HepG2 (cell line): ENCODE data around the gene KBTBD13. TPM values are rescaled to one million over a fixed set of nuclear protein-coding genes. Genes with fewer than 3 reads are reported as not detected.
A peak's percentile ranks its signal among the peaks of the same experiment; 100 is the strongest.

ENCODE experiments used
- ATAC-seq: fragments of 200-7000 bp; cut with Tn5 transposase; 3 replicates; pipeline ENCODE4 v1.9.1; 2020; ENCODE audit warnings: mild to moderate bottlenecking, moderate library complexity
- BruUV-seq: library from RNA; stranded (reverse); fragments of 400-500 nt; replicated peaks from 2 replicates; lab custom pipeline; 2021; lab: Mats Ljungman, UMichigan
- CTCF ChIA-PET: fragments of 300-600 bp; formaldehyde crosslinking; extraction: SDS; loops from one replicate; lab custom pipeline; 2021; ENCODE audit warnings: low total read pairs, inconsistent platforms, low intra/inter-chr PET ratio; lab: Yijun Ruan, JAX
- POLR2A ChIA-PET: fragments of 350-600 bp; sonication (Branson Sonifier 250); formaldehyde crosslinking; loops from one replicate; lab custom pipeline; 2020; ENCODE audit warnings: antibody characterized with exemption, inconsistent platforms; lab: Yijun Ruan, JAX
- DNase-seq: peaks from one replicate; pipeline ENCODE4 v3.0.0-alpha.2; 2015; ENCODE audit warnings: low spot score
- FAIRE-seq: peaks from 3 replicates; lab custom pipeline; 2011; peaks lifted over from hg19 to GRCh38; lab: Jason Lieb, UNC
- H2AFZ ChIP-seq: one replicate; pipeline ENCODE4 v1.6.1; 2011; ENCODE audit warnings: low read length, inconsistent platforms
- H3K27ac ChIP-seq: fragments of 300-600 bp; 3 replicates; pipeline ENCODE4 v1.8.0; 2011; ENCODE audit warnings: mixed run types, mild to moderate bottlenecking, mixed read lengths, low read length, inconsistent platforms; ENCODE audit not compliant: insufficient read depth; ENCODE audit errors: extremely low read length
- H3K27me3 ChIP-seq, 2 experiments: fragments of 200-600 bp in 1 of 2; 2 replicates in 1 of 2; 3 replicates in 1 of 2; pipeline versions ENCODE4 v1.6.0 to v1.8.0; 2011; ENCODE audit warnings: low read length in 2 of 2, mild to moderate bottlenecking in 2 of 2, moderate library complexity in 2 of 2, inconsistent platforms in 1 of 2; ENCODE audit not compliant: insufficient read depth in 2 of 2, control insufficient read depth in 1 of 2
- H3K36me3 ChIP-seq, 2 experiments: fragments of 200-600 bp in 1 of 2; replicated peaks in 1 of 2; 2 replicates in 1 of 2; 3 replicates in 1 of 2; pipeline versions ENCODE4 v1.5.1 to v1.8.0; 2011; ENCODE audit warnings: low read length in 2 of 2, inconsistent platforms in 1 of 2; ENCODE audit not compliant: insufficient read depth in 2 of 2, control insufficient read depth in 1 of 2
- H3K4me1 ChIP-seq: 2 replicates; pipeline ENCODE4 v1.5.1; 2012; ENCODE audit warnings: low read length, inconsistent platforms; ENCODE audit not compliant: insufficient read depth
- H3K4me2 ChIP-seq: 2 replicates; pipeline ENCODE4 v1.6.0; 2011; ENCODE audit warnings: low read depth, low read length, inconsistent platforms
- H3K4me3 ChIP-seq, 3 experiments: fragments of 200-600 bp in 1 of 3; sonication (generic), shearing (Covaris generic) in 1 of 3; replicated peaks in 1 of 3; 2 replicates each; pipeline ENCODE4 v1.5.1; 2011 to 2016; ENCODE audit warnings: low read length in 3 of 3, inconsistent platforms in 2 of 3, low read depth in 2 of 3, mild to moderate bottlenecking in 2 of 3, control low read depth in 1 of 3, mixed read lengths in 1 of 3; ENCODE audit not compliant: insufficient read depth in 1 of 3
- H3K79me2 ChIP-seq: one replicate; pipeline ENCODE4 v1.6.1; 2011; ENCODE audit warnings: low read length, inconsistent platforms; ENCODE audit not compliant: insufficient read depth
- H3K9ac ChIP-seq: 2 replicates; pipeline ENCODE4 v1.6.0; 2011; ENCODE audit warnings: mild to moderate bottlenecking, low read depth, low read length, inconsistent platforms; ENCODE audit not compliant: insufficient read depth
- H3K9me3 ChIP-seq: 2 replicates; pipeline ENCODE4 v1.5.1; 2012; ENCODE audit warnings: mild to moderate bottlenecking, low read length
- H4K20me1 ChIP-seq: 2 replicates; pipeline ENCODE4 v1.6.0; 2011; ENCODE audit warnings: inconsistent platforms, mild to moderate bottlenecking, low read length, moderate library complexity; ENCODE audit not compliant: insufficient read depth
- CCDC6 ChIP-seq: sonication (generic); formaldehyde crosslinking; IDR thresholded peaks from 2 replicates; pipeline ENCODE4 v1.8.1; 2022; ENCODE audit warnings: mild to moderate bottlenecking, missing genetic modification reagents, moderate library complexity
- MED13 ChIP-seq: sonication (generic); formaldehyde crosslinking; IDR thresholded peaks from 2 replicates; pipeline ENCODE4 v1.5.0; 2020; ENCODE audit warnings: missing genetic modification reagents
- RXRB ChIP-seq: IDR thresholded peaks from 2 replicates; pipeline ENCODE4 v1.6.1; 2016; ENCODE audit warnings: borderline replicate concordance, missing genetic modification reagents, missing compliant biosample characterization
- ZKSCAN8 ChIP-seq: IDR thresholded peaks from 2 replicates; pipeline ENCODE4 v1.6.1; 2016; ENCODE audit warnings: borderline replicate concordance, missing genetic modification reagents, missing compliant biosample characterization
- ZNF121 ChIP-seq: sonication (generic); formaldehyde crosslinking; IDR thresholded peaks from 2 replicates; pipeline ENCODE4 v1.5.0; 2020; ENCODE audit warnings: mild to moderate bottlenecking, missing genetic modification reagents
- ZNF30 ChIP-seq: sonication (generic); formaldehyde crosslinking; IDR thresholded peaks from 2 replicates; pipeline ENCODE4 v1.5.0; 2020; ENCODE audit warnings: mild to moderate bottlenecking, missing genetic modification reagents
- ZNF768 ChIP-seq: sonication (generic); formaldehyde crosslinking; IDR thresholded peaks from 2 replicates; pipeline ENCODE4 v1.4.0; 2020; ENCODE audit warnings: missing genetic modification reagents
- WGBS: methylation state at CpG from one replicate; pipeline ENCODE4 v1.1.6; 2017; ENCODE audit warnings: low lambda C conversion rate; 5-methylcytosine and 5-hydroxymethylcytosine counted together
- in situ Hi-C: cut with HindIII; loops from 2 replicates; pipeline ENCODE4 v1.10.0; 2017; ENCODE audit warnings: low pct_unique_long_range_greater_than_20kb; ENCODE audit not compliant: extremely low pct_ligation_motif_present
- intact Hi-C: fragments of 100-400 bp; cut with micrococcal nuclease; formaldehyde crosslinking; loops from one replicate; pipeline ENCODE4 v1.10.0; 2022; ENCODE audit not compliant: unreplicated experiment
- polyA plus RNA-seq, 8 experiments: library from polyadenylated mRNA; depleted of rRNA in 3 of 8; stranded (reverse) in 7 of 8; unstranded in 1 of 8; fragments of >200 nt; fragmentation: Illumina TruSeq in 4 of 8; extraction: Trizol in 4 of 8; gene quantifications; 2 replicates each; pipeline versions ENCODE4 v1.2.1 to v1.2.3, GENCODE V29; 2011 to 2016; ENCODE audit warnings: low read depth in 4 of 8, missing spikeins in 1 of 8, mixed read lengths in 1 of 8; ENCODE audit not compliant: insufficient read depth in 1 of 8
- total RNA-seq, 5 experiments: library from RNA; depleted of rRNA; stranded (reverse); fragments of >200 nt; fragmentation: Illumina TruSeq; extraction: Trizol; gene quantifications; 2 replicates each; pipeline ENCODE4 v1.2.3, GENCODE V29; 2016; ENCODE audit warnings: low read depth in 1 of 5
- TF ChIP-seq, protein P1 (sequence below): sonication (generic); formaldehyde crosslinking; IDR thresholded peaks from 2 replicates; pipeline ENCODE4 v1.4.0; 2020; ENCODE audit warnings: missing genetic modification reagents
- TF ChIP-seq, protein P2 (sequence below): sonication (generic); formaldehyde crosslinking; IDR thresholded peaks from 2 replicates; pipeline ENCODE4 v1.5.0; 2020; ENCODE audit warnings: mild to moderate bottlenecking, missing genetic modification reagents

Gene KBTBD13
- total and polyA plus RNA-seq, 2 of the 13 experiments (the other 11 are each of a cell fraction or from before 2014, with no cell fraction given), result not detected

DNA sequence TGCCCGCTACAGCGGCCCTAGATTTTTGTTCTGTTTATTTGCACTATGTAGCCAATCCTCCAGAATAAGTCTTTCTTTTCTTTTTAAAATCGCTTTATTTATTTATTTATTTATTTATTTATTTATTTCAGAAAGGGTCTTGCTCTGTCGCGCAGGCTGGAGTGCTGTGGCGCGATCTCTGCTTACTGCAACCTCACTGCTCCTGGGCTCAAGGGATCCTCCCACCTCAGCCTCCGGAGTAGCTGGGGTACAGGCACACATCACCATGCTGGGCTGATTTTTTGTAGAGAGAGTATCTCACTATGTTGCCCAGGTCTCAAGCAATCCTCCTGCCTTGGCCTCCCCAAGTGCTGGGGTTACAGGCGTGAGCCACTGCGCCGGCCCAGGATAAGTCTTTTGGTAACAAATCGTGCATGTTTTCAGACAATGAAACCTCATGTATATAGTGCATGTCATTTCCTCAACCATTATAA is 46.8 kb upstream of the KBTBD13 start:
- TF ChIP-seq MED13 (no peak), ZKSCAN8 (no peak), ZNF121 (peak; percentile 73), ZNF30 (CRISPR knock-in tag) (no peak), ZNF768 (CRISPR knock-in tag) (0 out of 2 replicates have a peak, but pooled peaks have one; percentile 42), CCDC6 (CRISPR knock-in tag) (0 out of 2 replicates have a peak, but pooled peaks have one; percentile 25), RXRB (CRISPR knock-in tag) (no peak)
- TF ChIP-seq, protein P1, sequence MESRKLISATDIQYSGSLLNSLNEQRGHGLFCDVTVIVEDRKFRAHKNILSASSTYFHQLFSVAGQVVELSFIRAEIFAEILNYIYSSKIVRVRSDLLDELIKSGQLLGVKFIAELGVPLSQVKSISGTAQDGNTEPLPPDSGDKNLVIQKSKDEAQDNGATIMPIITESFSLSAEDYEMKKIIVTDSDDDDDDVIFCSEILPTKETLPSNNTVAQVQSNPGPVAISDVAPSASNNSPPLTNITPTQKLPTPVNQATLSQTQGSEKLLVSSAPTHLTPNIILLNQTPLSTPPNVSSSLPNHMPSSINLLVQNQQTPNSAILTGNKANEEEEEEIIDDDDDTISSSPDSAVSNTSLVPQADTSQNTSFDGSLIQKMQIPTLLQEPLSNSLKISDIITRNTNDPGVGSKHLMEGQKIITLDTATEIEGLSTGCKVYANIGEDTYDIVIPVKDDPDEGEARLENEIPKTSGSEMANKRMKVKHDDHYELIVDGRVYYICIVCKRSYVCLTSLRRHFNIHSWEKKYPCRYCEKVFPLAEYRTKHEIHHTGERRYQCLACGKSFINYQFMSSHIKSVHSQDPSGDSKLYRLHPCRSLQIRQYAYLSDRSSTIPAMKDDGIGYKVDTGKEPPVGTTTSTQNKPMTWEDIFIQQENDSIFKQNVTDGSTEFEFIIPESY, result 0 out of 2 replicates have a peak, but pooled peaks have one; percentile 20
- TF ChIP-seq, protein P2, sequence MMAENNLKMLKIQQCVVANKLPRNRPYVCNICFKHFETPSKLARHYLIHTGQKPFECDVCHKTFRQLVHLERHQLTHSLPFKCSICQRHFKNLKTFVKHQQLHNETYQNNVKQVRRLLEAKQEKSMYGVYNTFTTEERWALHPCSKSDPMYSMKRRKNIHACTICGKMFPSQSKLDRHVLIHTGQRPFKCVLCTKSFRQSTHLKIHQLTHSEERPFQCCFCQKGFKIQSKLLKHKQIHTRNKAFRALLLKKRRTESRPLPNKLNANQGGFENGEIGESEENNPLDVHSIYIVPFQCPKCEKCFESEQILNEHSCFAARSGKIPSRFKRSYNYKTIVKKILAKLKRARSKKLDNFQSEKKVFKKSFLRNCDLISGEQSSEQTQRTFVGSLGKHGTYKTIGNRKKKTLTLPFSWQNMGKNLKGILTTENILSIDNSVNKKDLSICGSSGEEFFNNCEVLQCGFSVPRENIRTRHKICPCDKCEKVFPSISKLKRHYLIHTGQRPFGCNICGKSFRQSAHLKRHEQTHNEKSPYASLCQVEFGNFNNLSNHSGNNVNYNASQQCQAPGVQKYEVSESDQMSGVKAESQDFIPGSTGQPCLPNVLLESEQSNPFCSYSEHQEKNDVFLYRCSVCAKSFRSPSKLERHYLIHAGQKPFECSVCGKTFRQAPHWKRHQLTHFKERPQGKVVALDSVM (CRISPR knock-in tag), result peak; percentile 7; the same call in 1 of the 2 replicates
- TF ChIP-seq, all 625 proteins: peak for 5
- intact Hi-C loops (loop anchor here (5.0 to 10.0 kb wide), 2 partner anchors 155 to 268 kb away; partner anchors contain the start of genes CLPX and RNU5A-1), in situ Hi-C loops (loop anchor here (10.0 kb wide), 2 partner anchors 55 to 265 kb away; partner anchors contain the start of gene RNU5A-1)
- Histone ChIP-seq H3K36me3 (peaks cover 5 to 15% of the 10 kb centered on the region in 2 experiments; a peak in 3 of 5 replicates), H2AFZ (no peak overlapping the region), H4K20me1 (no peaks in the 10 kb centered on the region), H3K4me3 (peak overlapping the region; percentile 89 to 97 (median 95); a peak in 3 of 6 replicates), H3K4me2 (peak overlapping the region; percentile 85), H3K79me2 (peaks cover 15% of the 10 kb centered on the region), H3K27ac (no peak overlapping the region), H3K9ac (no peak overlapping the region), H3K4me1 (peaks cover 58% of the 10 kb centered on the region), H3K27me3 (no peaks in the 10 kb centered on the region; a peak in 1 of 5 replicates), H3K9me3 (no peaks in the 10 kb centered on the region)
- FAIRE-seq (no peak), ATAC-seq (no peak), DNase-seq (no peak)
- WGBS, result 54% methylated on average over 12 of the region's 12 CpGs
- ChIA-PET POLR2A (no interaction called here), CTCF (interaction anchor here (0.9 kb wide), 1 partner anchor 24 kb away, joined by 3 read pairs; no protein-coding TSS in a partner anchor)
- BruUV-seq, result no TSS peak
